Stomach smooth muscle (tissue), 2 donors: ENCODE results near the gene SLC5A11.
"Not testable (repeated sequence)": the region's sequence is repeated elsewhere in the genome, so short reads cannot be mapped to it uniquely, and the experiment has no call there.

ENCODE experiments used
- H3K27ac ChIP-seq: one replicate; pipeline ENCODE4 v1.7.0; 2013; ENCODE audit warnings: mild to moderate bottlenecking, low read length, inconsistent platforms
- H3K27me3 ChIP-seq, 2 donors: one replicate each; pipeline ENCODE4 v1.7.0; 2013; ENCODE audit warnings: low read length in 2 of 2; ENCODE audit not compliant: insufficient read depth in 2 of 2, control insufficient read depth in 1 of 2
- H3K36me3 ChIP-seq, 2 donors: one replicate each; pipeline ENCODE4 v1.7.0; 2013; ENCODE audit warnings: low read length in 2 of 2; ENCODE audit not compliant: control insufficient read depth in 2 of 2, insufficient read depth in 2 of 2
- H3K4me1 ChIP-seq: one replicate; pipeline ENCODE4 v1.7.0; 2013; ENCODE audit warnings: low read length; ENCODE audit not compliant: control insufficient read depth, insufficient read depth
- H3K4me3 ChIP-seq, 2 donors: one replicate each; pipeline ENCODE4 v1.7.0; 2013; ENCODE audit warnings: low read length in 2 of 2
- H3K9ac ChIP-seq, 2 donors: one replicate each; pipeline ENCODE4 v1.7.0; 2013; ENCODE audit warnings: low read length in 2 of 2, mild to moderate bottlenecking in 1 of 2
- H3K9me3 ChIP-seq, 2 donors: one replicate each; pipeline ENCODE4 v1.7.0; 2013; ENCODE audit warnings: low read length in 2 of 2; ENCODE audit not compliant: control insufficient read depth in 2 of 2
- donor health status: healthy.
- donor health status: Pancreatic carcinoma.

SLC5A11 gene

GRCh38 chr16:24845726-24846547, at the start of gene SLC5A11:
TSS of gene SLC5A11 (plus strand) at chr16:24845963. CDS start at chr16:24858644, 12,681 bp downstream.
- Histone ChIP-seq H3K9me3 (no peaks in the 10 kb centered on the region), H3K36me3 (no peaks in the 10 kb centered on the region), H3K4me1 (no peaks in the 10 kb centered on the region), H3K27me3 (no peaks in the 10 kb centered on the region), H3K27ac (no peak within 1 kb of the TSS), H3K4me3 (no peak within 1 kb of the TSS), H3K9ac (no peak within 1 kb of the TSS)

GRCh38 chr16:24800586-24800985, 45.2 kb upstream of the SLC5A11 start:
- Histone ChIP-seq H3K9me3 (no peaks in the 10 kb centered on the region), H3K9ac (no peak overlapping the region), H3K4me1 (no peaks in the 10 kb centered on the region), H3K27ac (no peak overlapping the region), H3K4me3 (no peak overlapping the region), H3K27me3 (no peaks in the 10 kb centered on the region), H3K36me3 (peaks cover 65 to 81% of the 10 kb centered on the region in 2 donors)

DNA sequence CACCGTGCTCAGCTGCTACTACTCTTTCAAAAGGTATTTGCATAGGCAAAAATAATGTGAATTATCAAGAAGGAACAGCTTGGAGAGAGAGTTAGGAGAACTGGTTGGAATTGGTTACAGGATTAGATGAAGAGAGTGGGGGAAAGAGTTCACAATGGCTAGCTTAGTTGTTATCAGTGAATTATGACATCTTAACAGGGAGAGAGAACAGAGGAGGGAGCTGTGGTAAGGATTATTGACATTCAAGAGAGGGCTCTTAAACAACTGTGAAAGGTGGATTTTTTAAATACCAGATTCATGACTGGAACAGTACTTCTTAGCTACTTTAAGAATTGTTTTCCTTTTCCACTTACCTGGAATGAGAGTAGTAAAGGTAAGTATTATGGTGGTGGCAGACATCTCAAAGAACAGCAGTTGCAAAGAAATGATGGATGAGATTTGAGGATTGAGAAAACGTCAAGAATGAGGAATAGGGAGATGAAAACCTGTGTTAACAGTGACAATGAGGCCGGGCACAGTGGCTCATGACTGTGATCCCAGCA, 43.9 kb upstream of the SLC5A11 start:
- H3K4me1 ChIP-seq, result no peaks in the 10 kb centered on the region
- peaks cover 69 to 84% of the 10 kb centered on the region in 2 donors for H3K36me3 ChIP-seq
- no peaks in the 10 kb centered on the region for H3K27me3 ChIP-seq
- no peak overlapping the region for H3K27ac ChIP-seq
- no peak overlapping the region for H3K9ac ChIP-seq
- no peak overlapping the region for H3K4me3 ChIP-seq
- no peaks in the 10 kb centered on the region for H3K9me3 ChIP-seq

DNA sequence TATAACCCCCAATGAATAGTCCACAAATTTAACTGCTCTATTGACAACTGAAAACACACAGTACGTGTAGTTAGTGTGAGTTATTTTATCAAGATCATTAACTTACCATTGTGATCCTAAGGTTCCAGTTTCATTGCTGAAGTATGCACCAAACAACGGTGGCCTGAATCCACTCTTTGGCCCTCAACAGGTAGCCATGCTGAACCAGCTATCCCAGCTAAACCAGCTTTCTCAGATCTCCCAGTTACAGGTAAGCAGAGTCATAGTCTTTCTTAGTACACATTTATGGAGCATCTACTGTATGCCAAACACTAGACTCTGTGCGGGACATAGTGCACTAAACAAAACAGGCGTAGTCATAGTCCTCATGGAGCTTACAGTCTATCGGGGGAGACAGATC, 40.3 kb upstream of the SLC5A11 start:
- H3K36me3 ChIP-seq, result peaks cover 61 to 81% of the 10 kb centered on the region in 2 donors
- H3K4me1 ChIP-seq, result no peaks in the 10 kb centered on the region

GRCh38 chr16:24807301-24807700, 38.5 kb upstream of the SLC5A11 start:
- Histone ChIP-seq H3K4me1 (no peaks in the 10 kb centered on the region), H3K36me3 (peaks cover 63 to 76% of the 10 kb centered on the region in 2 donors), H3K9me3 (no peaks in the 10 kb centered on the region)

More for the DNA sequence above, 40.3 kb upstream of the SLC5A11 start:
- Histone ChIP-seq H3K27me3 (no peaks in the 10 kb centered on the region), H3K4me3 (no peak overlapping the region), H3K9me3 (no peaks in the 10 kb centered on the region), H3K9ac (no peak overlapping the region), H3K27ac (no peak overlapping the region)

GRCh38 chr16:24810951-24811843, 34.6 kb upstream of the SLC5A11 start:
- Histone ChIP-seq H3K4me3 (no peak overlapping the region), H3K9ac (no peak overlapping the region), H3K36me3 (peaks cover 59 to 70% of the 10 kb centered on the region in 2 donors), H3K27ac (no peak overlapping the region), H3K27me3 (no peaks in the 10 kb centered on the region), H3K4me1 (no peaks in the 10 kb centered on the region), H3K9me3 (no peaks in the 10 kb centered on the region)

More at GRCh38 chr16:24807301-24807700, 38.5 kb upstream of the SLC5A11 start:
- Histone ChIP-seq H3K9ac (no peak overlapping the region), H3K27ac (no peak overlapping the region), H3K27me3 (no peaks in the 10 kb centered on the region), H3K4me3 (no peak overlapping the region)

- H3K36me3 ChIP-seq, result peaks cover 54 to 62% of the 10 kb centered on the region in 2 donors
- H3K27ac ChIP-seq, H3K4me3 ChIP-seq: not testable (repeated sequence)
Observed at GRCh38 chr16:24812813-24813212, 33.0 kb upstream of the SLC5A11 start.

GRCh38 chr16:24815021-24815420, 30.7 kb upstream of the SLC5A11 start:
- H3K9me3 ChIP-seq, result no peaks in the 10 kb centered on the region
- no peaks in the 10 kb centered on the region for H3K27me3 ChIP-seq
- H3K27ac ChIP-seq, result no peak overlapping the region
- no peak overlapping the region for H3K9ac ChIP-seq
- no peak overlapping the region for H3K4me3 ChIP-seq
- H3K36me3 ChIP-seq, result peaks cover 62 to 65% of the 10 kb centered on the region in 2 donors
- H3K4me1 ChIP-seq, result peaks cover 4% of the 10 kb centered on the region

More at GRCh38 chr16:24812813-24813212, 33.0 kb upstream of the SLC5A11 start:
- H3K4me1 ChIP-seq, H3K9ac ChIP-seq, H3K27me3 ChIP-seq, H3K9me3 ChIP-seq: not testable (repeated sequence)

- H3K9ac ChIP-seq, result no peak overlapping the region
- H3K4me3 ChIP-seq, result no peak overlapping the region
- no peak overlapping the region for H3K27ac ChIP-seq
- H3K4me1 ChIP-seq, result peaks cover 4% of the 10 kb centered on the region
- no peaks in the 10 kb centered on the region for H3K9me3 ChIP-seq
- H3K27me3 ChIP-seq, result no peaks in the 10 kb centered on the region
- H3K36me3 ChIP-seq, result peaks cover 67 to 71% of the 10 kb centered on the region in 2 donors
Observed at GRCh38 chr16:24816688-24817087, 29.1 kb upstream of the SLC5A11 start.

DNA sequence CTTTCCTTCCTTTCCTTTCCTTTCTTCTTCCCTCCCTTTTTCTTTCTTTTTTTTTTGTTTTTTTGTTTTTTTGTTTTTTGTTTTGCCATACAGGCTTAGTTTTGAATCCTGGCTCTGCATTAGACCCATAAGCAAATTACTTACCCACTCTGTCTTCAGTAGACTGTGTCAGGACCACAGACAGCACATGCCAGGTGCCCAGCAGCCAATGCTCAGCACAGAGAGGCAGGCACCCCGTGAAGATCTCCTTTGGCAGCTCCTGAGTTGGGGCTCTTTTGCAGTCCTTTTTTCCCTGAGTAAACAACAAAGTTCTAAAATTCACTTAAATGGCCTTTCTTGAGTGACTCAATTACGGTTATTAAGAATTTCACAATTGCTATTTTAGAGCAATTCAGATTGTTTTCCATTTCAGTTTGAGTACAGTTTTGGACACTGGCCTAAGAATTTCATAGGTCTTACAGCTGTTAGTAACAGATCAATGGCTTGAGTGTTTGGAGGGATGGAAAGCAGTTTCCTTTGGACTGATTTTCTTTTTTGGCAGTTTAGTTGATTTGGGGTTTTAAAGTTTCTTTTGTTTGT, 26.2 kb upstream of the SLC5A11 start:
- Histone ChIP-seq H3K36me3 (peaks cover 72% of the 10 kb centered on the region in 2 donors), H3K9me3 (no peaks in the 10 kb centered on the region), H3K27ac (peak overlapping the region; percentile 24)

More for the DNA sequence above, 26.2 kb upstream of the SLC5A11 start:
- Histone ChIP-seq H3K4me1 (peaks cover 4% of the 10 kb centered on the region), H3K4me3 (no peak overlapping the region), H3K9ac (no peak overlapping the region), H3K27me3 (no peaks in the 10 kb centered on the region)
